HG03066 (cell line): Measurements from ENCODE around the gene NEAT1.

Experiments
- ATAC-seq: cut with Tn5 transposase; IDR thresholded peaks from one replicate; pipeline ENCODE4 v1.9.1; 2021; ENCODE audit warnings: low read depth; ENCODE audit not compliant: unreplicated experiment

The NEAT1 gene

DNA sequence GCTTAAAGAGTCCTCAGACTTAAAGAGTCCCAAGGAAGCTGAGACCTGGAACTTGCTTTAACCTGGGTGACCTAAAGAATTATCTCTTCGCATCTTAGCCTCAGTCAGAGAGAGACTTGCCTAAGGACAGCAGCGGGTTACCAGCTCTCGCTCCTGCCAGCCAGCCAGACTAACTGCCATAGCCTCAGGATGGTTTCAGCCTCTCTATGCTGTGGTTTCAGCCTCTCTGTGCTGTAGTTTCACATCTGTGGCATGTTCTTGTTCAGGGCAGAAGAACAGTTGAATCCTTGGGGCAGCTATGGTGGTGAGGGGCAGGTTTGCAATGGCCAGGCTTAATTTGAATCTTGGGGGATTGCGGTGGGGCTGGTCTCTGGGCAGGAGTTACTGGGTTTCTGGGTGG, 33.9 kb upstream of the NEAT1 start:
- no peak for ATAC-seq

- no peak for ATAC-seq
Observed at GRCh38 chr11:65389294-65389980, 33.2 kb upstream of the NEAT1 start.

DNA sequence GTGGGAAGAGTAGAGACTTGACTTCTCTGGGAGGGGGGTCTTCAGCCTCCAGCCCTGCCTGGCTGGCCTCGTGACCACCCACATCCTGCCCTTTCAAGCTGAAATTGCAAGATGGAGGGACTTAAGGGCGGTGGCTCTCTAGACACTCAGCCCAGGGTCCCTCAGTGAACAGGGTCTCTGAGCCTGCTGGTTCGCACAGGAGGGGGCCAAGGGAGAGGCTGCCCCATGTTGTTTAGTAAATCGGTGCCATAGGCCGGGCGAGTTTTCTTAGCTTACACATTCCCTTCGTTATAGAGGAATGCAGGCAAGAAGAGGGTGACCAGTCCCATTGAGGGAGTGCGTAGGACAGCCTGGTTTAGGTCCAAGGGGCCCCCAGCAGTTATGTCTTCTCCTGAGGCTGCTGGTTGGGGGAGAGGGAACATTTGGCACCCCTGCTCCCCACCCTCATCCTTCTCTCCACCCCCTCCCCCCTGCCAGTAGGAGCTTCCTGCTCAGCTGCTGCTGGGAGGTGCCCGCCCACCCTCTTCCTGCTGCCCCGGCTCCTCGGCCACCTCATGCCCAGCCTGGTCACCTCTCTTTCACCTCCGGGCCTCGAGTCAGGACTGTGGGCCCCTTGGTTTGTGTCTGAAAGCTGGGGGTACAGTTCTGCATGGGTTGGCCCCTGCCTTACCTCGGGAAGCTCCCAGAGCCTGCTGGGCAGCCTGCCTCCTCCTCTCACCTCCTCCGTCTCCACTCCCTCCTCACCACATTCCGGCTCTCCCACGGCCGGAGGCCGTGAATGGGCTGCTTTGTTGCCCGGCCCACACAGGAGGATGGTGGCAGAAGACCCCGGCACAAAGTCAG, 32.3 kb upstream of the NEAT1 start:
- no peak for ATAC-seq

GRCh38 chr11:65390996-65391395, 31.6 kb upstream of the NEAT1 start:
- no peak for ATAC-seq

DNA sequence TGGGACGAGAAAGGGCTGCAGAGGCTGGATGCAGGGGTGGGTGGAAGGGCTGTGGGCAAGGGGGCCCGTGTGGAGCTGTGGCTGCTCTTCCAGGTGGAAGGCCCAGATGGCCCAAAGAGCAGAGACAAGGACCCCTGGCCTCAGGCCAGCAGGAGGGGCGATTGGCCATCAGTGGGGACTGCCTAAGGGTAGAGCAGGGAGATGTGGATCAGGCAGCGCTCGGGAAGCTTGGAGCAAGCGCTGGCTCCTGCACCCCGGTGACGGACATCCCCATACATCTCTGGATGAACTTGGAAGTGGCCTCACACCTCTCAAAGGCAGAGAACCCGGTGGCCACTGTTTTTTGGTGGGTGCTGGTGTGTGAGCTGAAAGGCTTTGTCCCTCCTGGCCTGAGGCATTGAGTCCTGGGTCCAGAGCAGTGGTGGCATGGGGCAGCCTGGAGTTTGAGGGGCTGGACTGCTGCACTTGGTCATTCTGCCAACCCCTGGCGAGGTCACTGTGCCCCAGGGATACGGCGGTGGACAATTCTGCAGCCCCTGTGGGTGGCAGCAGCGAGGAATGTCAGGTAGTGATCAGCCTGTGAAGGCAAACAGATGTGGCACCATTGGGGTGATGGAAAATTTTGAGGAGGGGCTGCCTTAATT, 30.3 kb upstream of the NEAT1 start:
- ATAC-seq = no peak

DNA sequence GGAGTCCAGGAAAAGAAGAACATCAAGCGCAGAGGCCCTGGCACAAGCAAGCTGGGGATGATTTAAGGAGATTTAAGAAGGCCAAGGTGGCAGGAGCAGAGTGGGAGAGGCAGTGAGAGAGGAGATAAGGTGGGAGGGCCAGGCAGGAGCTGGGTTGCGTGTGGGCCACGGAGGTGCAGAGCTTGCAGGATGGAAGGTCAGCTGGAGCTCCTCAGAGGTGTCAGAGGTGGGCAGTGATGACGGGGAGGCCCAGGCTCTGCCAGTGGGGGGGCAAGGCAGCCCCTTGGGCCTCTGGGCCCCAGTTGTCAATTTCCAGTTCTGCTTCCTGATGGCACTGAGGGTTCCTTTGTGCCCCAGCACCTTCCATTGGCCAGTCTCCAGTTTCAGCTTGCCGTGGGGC, 29.7 kb upstream of the NEAT1 start:
- no peak for ATAC-seq

DNA sequence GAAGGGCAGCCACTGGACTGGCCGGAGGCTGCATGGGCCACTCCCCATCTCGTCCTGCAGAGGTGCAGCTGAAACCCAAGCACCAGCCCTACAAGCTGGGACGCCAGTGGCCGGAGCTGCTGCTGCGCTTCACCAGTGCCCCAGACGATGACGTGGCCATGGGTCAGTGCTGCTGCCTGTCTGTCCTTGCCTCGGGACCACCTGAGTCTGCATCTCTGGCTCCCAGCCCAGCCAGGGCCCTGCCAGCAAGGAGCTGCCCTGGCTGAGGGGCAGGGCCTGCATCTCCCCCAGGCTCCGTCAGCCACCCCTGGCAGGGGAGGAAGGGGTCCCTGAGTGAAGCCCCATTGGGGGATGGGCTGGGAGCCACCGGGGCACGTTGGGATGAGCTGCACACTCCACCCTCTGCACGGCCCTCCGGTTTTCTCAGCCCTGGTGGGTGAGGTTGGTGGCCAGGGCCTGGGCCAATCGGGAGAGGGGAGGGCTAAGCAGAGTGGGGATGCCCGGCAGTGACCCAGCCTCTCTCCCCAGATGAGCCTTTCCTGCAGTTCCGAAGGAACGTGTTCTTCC, 29.0 kb upstream of the NEAT1 start:
- ATAC-seq = no peak

DNA sequence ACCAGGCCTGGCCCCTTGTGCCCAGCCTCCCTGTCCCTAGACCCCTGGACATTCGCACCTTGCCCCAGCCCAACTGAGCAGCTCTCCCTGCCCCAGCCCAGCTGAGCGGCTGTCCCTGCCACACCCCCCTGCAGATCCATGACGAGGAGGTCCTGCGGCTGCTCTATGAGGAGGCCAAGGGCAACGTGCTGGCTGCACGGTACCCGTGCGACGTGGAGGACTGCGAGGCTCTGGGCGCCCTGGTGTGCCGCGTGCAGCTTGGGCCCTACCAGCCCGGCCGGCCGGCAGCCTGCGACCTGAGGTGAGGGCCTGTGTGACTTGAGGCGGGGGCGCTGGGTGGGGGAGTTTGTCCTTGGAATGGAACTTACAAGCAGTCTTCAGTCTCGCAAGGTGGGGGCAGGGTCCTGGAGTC, 28.5 kb upstream of the NEAT1 start:
- no peak for ATAC-seq

DNA sequence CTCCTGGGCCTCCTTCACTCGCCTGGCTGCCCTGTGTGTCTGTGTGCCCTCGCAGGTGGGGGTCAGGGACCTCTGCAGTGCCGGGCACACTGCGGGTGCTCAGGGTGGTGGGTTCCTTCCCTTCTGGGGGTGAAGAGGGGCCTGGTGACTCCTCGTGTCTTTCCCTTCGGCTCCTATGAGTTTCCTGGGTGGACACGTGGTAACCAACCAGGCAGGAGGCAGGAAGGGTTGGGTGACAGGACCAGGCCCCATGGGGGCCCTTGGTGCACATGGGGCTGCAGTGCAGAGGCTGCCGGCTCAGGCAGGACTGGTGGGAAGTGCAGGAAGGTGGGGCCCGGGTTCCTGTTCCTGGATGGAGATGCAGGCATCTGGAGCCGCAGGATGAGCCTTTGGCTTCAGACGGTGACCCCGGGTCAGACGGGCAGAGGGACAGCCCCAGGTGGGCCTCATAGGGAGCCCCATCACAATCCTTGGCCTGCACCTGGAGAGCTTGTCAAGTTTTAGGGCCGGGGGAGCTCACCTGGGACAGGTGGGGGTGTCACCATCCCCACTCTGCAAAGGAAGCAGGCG, 26.6 kb upstream of the NEAT1 start:
- no peak for ATAC-seq

DNA sequence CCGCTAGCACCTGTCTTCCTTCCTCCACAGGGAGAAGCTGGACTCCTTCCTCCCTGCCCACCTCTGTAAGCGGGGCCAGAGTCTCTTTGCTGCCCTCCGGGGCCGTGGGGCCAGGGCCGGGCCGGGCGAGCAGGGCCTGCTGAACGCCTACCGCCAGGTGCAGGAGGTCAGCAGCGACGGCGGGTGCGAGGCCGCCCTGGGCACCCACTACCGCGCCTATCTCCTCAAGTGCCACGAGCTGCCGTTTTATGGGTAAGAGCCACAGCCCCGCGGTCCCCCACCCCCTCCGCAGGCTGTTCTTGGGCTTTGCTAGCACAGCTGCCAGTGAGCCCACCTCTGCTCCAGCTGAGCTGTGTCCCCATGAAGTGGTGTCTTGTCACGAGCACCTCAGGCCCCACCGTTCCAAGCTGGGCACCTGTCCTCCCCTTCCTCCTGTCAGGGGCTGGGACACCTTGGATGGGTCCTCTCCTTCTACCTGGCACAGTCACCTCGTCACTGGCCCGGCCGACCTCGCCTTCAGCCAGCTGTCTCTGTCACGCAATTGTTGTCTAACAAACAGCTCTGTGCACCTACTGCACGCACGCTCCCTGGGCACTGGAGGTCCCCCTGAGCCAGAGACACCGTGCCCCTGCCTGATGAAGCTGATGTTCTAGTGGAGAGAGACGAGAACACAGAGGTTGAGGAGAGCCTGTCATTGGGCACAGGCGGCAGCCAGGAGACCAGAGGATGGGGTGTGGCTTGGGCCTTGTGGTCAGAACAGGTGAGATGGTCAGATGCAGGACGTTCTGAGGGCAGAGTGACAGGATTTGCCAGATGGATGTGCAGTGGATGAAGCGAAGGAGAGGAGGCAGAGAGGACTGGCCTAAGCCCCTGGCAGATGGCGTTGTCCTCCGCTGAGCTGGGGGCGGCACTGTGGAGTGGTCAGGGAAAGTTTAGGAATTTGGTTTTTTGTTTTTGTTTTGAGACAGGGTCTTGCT, 25.5 kb upstream of the NEAT1 start:
- no peak for ATAC-seq

DNA sequence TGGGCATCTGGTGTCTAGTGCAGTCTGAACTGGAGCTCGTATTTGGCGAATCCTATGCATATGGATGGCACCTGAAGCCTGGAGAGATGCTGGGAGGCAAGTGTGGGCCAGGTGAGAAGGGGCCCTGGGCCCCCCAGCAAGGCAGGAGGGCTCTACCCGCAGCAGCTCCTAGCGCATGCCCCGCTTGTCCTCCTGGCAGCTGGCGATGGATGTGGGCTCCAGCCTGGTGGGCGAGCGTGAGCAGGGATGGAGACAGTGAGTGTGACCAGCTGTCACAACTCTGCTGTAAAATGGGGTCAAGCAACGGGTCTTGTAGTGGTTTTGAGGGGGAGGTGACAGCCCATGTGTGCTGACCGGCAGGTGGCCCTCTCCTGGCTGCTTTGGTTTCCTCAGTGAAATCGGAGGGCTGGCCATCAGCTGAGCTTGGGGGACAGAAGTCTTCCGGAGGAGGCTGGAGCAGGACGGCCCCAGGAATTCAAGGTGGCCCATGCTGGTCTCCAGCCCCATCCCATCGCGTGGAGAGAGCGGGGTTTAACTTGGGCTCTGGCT, 24.2 kb upstream of the NEAT1 start:
- ATAC-seq = no peak

- ATAC-seq = no peak
Observed at GRCh38 chr11:65399249-65399648, 23.3 kb upstream of the NEAT1 start.

DNA sequence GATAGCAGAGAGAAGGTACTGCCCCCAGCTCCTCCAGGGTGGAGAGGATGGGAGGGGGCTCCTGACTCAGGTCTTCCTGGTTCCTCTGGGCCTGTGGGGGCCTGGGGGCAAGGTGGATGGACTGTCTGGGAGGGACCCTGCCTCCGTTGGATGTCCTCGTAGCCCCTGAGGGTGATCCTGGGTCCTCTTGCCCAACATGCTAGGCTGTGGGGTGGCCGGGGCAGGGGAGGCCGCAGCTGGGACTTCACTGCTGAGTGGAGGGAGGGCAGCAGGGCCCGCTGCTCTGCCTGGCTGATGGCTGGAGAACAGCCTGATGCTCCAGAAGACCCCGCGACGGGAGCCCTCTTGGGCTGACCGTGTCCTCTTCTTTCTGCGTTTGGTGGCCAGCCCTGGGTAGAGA, 22.8 kb upstream of the NEAT1 start:
- ATAC-seq = no peak

DNA sequence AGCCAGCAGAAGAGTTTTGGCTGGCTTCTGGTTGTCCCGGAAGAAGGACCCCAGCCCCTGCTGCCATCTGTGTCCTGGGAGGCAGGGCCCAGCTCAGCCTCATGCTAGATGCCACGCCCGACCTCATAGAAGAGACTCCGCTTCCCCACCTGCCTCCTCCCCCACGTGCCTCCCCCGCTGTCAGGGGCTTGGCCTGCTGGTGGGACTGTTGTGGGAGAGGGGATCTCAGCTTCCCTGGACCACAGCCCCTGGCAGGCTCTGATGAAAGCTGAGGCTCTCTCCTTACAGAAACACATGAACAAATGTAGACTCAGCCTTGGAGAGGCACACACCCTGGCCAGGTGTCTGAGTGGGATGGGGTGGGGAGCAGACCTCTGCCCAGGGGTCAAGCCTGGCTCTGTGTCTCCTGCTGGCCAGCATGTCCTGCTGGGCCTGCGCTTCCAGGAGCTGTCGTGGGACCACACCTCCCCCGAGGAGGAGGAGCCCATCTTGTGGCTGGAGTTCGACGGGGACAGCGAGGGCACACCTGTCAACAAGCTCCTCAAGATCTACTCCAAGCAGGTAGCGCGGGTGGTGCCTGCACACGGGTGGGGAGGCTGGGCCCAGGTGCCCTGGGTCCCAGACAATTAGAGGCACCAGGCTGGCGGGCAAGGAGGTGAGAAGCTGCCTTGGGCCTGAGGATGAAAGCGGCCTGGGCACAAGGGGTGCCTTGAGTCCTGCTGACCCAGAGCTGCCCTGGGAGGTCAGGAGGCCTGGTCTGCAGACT, 22.1 kb upstream of the NEAT1 start:
- ATAC-seq = no peak

- ATAC-seq = no peak
Observed at GRCh38 chr11:65401073-65401802, 21.4 kb upstream of the NEAT1 start.

DNA sequence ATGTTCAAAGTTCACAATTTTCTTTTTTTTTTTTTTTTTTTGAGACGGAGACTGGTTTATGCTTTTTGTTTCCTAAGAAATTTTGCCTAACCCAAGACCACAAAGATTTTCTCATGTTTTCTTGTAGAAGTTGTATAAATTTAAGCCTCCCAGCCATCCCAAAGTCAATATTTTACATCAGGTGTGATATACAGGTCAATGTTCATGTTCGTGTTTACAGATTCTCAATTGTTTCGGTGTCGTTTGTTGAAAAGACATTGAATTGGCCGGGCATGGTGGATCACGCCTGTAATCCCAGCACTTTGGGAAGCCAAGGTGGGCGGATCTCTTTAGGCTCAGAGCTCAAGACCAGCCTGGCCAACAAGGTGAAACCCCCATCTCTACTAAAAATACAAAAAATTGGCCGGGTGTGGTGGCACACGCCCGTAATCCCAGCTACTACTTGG, 20.8 kb upstream of the NEAT1 start:
- no peak for ATAC-seq

DNA sequence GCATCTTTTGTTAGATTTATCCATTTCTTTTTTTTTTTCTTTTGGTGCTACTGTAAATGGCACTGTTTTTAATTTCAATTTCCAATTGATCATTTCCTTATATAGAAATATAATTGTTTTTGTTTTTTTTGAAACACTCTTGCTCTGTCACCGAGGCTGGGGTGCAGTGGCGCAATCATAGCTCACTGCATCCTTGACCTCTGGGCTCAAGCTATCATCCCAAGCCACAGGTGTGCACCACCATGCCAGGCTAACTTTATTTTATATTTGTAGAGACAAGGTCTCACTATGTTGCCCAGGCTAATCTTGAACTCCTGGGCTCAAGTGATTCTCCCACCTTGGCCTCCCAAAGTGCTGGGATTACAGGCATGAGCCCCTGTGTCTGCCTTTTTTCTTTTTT, 19.8 kb upstream of the NEAT1 start:
- no peak for ATAC-seq

DNA sequence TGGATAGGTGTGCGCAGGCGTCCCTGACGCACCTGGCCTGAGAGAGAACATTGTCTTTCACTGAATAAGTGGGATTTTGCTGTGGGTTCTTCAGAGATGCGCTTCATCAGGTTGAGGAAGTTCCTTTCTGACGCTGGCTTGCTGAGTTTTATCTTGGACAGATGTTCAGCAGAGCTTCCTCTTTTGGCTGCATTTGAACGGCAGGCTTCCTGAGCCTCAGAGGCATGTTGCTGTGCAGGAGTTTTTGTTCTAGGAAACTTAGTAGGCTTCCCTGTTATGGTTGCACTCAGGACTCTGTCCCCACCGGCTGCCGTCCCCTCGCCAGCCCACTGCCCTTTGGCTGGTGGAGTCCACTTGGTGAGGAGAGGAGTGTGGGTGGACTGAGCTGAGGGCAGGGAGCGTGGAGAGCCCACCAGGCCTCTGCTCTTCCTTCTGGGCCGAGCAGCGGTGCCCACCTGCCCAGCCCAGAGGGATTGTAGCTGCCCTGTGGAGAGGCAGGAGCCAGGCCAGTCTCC, 18.9 kb upstream of the NEAT1 start:
- no peak for ATAC-seq
